HG03135 (cell line): ENCODE measurements around the gene TCHH.
"Not testable (repeated sequence)": the region's sequence is repeated elsewhere in the genome, so short reads cannot be mapped to it uniquely, and the experiment has no call there.

Experiments
- ATAC-seq: cut with Tn5 transposase; IDR thresholded peaks from one replicate; pipeline ENCODE4 v1.9.1; 2021; ENCODE audit warnings: mild to moderate bottlenecking, moderate library complexity; ENCODE audit not compliant: unreplicated experiment

TCHH gene

DNA sequence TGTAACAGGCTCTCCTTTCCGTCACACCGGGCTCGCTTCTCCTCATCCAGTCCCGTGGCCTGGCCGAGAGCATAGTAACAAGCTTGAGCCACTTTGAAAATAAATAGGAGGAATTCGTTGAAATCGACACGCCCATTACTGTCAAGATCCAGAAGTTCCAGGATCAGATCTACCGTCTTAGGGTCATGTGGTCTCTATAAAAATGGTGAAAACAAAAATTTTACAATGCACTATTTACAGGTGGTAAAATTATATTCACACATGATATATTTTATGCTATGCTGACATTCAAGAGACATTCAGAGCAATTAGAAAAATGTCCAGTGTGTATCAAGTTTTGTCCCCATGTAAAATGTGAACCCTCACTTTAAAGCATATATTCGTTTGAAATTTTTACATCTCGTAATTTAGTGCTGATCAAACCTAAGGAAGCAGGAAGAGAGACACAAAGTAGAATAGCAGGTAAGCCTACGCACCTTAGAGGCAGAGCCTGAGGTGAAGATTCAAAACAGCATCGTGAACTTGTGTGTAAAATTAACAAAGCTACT is 2.3 kb downstream of the TCHH start:
- ATAC-seq = no peak

DNA sequence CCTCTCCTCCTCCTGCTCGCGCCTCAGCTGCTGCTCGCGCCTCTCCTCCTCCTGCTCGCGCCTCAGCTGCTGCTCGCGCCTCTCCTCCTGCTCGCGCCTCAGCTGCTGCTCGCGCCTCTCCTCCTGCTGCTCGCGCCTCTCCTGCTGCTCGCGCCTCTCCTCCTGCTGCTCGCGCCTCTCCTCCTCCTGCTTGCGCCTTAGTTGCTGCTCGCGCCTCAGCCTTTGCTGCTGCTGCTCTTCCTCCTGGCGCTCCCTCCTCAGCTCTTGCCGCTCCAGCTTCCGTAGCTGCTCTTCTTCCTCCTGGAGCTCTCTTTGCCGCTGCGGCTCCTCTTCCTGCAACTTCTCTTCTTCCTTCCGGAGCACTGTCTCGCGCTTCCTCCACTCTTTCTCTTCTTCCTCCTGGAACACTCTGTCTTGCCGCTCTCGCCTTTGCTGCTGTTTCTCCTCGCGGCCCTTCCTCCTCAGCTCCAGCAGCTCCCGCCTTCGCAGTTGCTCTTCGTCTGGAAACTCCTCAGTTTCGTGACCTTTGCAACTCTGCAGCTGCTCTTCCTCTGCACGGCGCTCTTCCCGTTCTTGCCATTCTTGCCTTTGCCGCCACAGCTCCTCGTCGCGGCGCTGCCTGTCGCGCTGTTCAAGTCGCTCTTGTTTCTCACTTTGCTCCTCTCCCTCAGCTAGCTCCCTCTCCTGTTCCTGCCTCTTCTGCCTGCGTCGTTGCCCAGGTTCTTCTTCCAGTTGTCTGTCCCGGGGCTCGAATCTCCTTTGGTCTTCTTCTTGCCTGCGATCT is 3.0 kb downstream of the TCHH start:
- ATAC-seq = no peak

DNA sequence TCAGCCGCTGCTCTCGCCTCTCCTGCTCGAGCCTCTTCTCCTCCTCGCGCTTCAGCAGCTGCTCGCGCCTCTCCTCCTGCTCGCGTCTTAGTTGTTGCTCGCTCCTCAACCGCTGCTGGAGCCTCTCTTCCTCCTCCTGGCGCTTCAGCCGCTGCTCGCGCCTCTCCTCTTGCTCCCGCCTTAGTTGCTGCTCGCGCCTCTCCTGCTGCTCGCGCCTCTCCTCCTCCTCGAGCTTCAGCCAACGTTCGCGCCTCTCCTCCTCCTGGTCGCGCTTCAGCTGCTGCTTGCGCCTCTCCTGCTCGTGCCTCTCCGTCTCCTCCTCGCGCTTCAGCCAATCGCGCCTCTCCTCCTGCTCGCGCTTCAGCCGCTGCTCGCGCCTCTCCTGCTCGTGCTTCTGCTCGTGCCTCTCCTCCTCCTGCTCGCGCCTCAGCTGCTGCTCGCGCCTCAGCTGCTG is 3.7 kb downstream of the TCHH start:
- no peak for ATAC-seq

DNA sequence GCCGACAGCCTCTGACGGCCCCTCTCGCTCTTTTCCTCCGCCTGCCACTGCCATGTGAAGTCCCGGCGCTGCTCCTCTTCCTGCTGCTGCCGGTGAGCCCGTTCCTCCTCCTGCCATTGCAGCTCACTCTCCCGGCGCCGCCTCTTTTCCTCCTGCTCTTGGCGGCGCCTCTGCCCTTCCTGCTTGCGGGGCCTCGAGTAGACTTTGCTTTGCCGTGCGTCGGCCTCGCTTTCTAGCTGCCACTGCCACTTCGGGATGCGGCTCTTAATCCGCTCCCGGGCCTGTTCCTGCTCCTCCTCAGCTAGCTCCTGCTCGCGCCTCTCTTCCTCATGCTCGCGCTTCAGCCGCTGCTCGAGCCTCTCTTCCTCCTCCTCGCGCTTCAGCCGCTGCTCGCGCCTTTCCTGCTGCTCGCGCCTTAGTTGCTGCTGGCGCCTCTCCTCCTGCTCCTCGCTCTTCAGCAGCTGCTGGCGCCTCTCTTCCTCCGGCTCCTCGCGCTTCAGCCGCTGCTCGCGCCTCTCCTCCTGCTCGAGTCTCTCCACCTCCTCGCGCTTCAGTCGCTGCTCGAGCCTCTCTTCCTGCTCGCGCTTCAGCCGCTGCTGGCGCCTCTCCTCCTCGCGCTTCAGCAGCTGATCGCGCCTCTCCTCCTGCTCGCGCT is 4.3 kb downstream of the TCHH start:
- ATAC-seq = no peak

- no peak for ATAC-seq
These were observed 4.8 kb downstream of the TCHH start for GRCh38 chr1:152110365-152110859.

DNA sequence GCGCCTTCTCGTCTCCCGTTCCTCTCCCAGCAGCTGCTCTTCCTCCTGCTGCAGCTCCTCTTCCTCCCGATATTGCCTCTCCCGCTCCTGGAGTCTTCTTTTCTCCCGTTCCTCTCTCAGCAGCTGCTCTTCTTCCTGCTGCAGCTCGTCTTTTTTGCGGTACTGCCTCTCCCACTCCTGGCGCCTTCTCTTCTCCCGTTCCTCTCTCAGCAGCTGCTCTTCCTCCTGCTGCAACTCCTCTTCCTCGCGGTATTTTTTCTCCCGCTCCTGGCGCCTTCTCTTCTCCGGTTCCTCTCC is 5.3 kb downstream of the TCHH start:
- ATAC-seq = no peak

DNA sequence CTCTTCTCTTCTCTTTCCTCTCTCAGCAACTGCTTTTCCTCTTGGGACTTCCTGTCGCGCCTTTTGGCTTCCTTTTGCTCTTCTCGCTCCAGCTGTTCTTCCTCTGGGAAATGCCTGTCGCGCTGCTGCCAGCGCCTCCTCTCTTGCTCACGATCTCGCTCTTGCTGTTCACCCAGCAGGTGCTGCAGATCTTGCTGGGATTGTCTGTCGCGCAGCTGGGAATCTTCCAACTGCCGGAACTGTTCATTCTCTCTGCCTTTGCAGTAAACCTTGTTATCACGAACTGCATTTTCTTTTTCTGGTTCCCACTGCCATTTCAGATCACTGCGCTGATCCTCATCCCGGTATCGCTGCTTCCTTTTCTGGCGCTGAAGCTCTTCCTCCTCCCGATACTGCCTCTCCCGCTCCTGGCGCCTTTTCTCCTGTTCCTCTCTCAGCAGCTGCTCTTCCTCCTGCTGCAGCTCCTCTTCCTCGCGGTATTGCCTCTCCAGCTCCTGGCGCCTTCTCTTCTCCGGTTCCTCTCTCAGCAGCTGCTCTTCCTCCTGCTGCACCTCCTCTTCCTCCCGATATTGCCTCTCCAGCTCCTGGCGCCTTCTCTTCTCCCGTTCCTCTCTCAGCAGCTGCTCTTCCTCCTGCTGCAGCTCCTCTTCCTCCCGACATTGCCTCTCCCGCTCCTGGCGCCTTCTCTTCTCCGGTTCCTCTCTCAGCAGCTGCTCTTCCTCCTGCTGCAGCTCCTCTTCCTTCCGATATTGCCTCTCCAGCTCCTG is 5.8 kb downstream of the TCHH start:
- no peak for ATAC-seq

- ATAC-seq = no peak
These were observed 6.4 kb downstream of the TCHH start for GRCh38 chr1:152108882-152109222.

DNA sequence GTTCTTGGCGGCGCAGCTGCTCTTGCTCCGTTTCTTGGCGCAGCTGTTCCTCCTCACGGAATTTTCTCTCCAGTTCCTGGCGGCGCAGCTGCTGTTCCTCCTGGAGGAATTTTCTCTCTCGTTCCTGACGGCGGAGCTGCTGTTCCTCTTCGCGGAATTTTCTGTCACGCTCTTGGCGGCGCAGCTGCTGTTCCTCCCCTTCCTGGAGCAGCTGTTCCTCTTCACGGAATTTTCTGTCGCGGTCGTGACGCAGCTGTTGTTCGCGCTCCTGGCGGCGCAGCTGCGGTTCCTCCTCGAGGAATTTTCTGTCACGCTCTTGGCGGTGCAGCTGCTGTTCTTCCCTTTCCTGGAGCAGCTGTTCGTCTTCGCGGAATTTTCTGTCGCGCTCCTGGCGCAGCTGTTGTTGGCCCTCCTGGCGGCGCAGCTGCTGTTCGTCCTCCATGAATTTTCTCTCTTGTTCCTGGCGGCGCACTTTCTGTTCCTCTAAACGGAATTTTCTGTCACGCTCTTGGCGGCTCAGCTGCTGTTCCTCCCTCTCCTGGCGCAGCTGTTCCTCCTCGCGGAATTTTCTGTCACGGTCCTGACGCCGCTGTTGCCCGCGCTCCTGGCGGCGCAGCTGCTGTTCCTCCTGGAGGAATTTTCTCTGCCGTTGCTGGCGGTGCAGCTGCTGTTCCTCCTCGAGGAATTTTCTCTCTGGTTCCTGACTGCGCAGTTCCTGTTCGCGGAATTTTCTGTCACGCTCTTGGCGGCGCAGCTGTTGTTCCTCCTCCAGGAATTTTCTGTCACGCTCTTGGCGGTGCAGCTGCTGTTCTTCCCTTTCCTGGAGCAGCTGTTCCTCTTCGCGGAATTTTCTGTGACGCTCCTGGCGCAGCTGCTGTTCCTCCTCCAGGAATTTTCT is 7.0 kb downstream of the TCHH start:
- ATAC-seq = no peak

DNA sequence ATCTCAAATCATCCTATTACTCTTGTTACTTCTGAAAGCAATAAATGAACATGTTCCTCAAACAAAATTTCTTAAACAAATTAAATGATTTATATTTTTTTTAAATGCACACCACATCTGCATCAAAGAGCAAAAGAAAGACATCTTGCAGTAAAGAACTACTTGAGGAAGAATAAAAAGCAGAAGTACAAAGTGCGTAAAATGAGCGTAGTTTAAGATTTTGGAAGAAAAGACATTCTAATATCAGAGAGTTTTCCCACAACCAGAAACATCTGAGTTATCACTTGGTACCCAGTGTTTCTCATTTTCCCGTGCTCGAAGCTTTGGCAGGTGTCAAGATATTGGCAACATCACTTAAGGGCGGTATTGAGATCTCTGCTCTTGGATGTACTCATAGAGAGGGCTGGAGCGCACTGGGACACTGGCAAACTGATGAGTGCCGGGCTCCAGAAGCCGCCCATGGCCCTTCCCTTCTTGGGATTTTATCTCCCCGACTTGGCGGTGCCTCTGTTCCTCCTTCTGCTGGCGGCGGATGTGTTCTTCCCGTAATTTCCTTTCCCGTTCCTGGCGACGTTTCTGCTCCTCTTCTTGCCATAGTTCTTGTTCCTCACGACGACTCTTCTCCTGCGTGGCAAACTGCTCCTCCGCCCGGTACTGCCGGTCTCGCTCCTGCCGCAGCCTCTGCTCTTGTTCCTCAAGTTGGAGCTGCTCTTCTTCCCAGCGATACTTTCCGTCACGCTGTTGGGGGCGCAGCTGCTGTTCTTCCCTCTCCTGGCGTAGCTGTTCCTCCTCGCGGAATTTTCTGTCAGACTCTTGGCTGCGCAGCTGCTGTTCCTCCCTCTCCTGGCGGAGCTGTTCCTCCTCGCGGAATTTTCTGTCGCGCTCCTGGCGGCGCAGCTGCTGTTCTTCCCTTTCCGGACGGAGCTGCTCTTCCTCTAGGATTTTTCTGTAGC is 7.9 kb downstream of the TCHH start:
- no peak for ATAC-seq

DNA sequence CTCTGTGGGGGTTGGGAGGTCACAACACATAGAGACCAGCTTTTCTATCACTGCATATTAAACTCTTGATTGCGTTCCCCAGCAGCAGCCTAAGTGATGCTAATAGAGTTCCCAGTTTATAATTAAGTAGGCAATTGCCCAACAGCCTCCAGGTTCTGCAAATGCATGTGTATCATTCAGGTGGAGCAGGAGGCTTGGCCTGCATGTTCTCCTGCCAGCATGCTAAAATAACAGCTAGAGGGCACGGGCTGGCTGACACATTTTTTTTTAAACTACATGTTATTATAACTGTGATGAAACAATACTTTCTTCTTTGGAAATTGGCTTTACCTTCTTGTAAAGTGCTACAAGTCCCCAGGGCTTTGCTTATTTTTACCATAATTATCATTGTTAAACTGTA is 10.4 kb downstream of the TCHH start:
- no peak for ATAC-seq

- ATAC-seq = no peak
These were observed 18.3 kb downstream of the TCHH start for GRCh38 chr1:152096931-152097330.

DNA sequence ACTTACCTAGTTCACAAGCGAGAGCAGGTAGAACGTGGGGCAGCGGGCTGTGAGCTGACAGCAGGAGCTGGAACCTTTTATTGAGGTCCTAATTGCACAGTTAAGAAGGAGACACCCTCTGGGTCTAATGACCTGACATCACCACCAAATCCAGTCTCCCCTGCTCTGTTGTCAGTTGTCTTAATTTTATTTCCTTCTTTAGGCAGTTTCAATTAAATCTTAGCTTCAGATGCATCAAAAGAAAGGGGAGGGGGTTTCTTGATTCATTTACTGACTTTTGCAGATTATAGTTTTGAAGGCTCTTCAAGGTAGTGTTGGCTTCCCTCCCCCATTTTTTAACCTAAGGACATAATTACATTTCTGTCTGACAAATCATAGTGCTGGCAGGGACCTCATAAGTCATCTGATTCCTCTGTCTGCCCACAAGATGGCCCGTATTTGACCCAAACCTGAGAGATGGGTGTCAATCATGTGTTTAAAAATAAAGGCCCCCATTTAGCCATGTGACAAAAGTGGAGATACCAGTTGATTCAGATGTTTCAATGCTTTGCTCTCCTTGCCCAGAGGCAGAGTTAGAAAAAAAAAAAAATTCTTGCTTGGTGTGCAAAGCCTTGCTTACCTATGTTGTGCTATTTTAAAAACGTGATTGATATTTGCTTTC is 26.1 kb downstream of the TCHH start, which contains the start of gene TCHHL1:
Gene TCHHL1 (minus strand): TSS at position 51 of the 661 bp plus-strand sequence. CDS start 921 bp downstream, outside the sequence.
- no peak for ATAC-seq

- no peak for ATAC-seq
These were observed 28.5 kb downstream of the TCHH start for GRCh38 chr1:152086760-152087159.

GRCh38 chr1:152084853-152085252 is 30.4 kb downstream of the TCHH start:
- ATAC-seq = no peak

GRCh38 chr1:152081026-152081425 is 34.2 kb downstream of the TCHH start:
- not testable (repeated sequence) for ATAC-seq

- ATAC-seq = not testable (repeated sequence)
These were observed 34.8 kb downstream of the TCHH start for GRCh38 chr1:152080494-152080893.

GRCh38 chr1:152078831-152079441 is 36.3 kb downstream of the TCHH start:
- no peak for ATAC-seq
